PFSK-1 (cell line): ENCODE data around the gene MAP6.

Experiments used
- FOXP2 ChIP-seq: optimal IDR thresholded peaks from 2 replicates; pipeline ENCODE3; 2011; ENCODE audit warnings: borderline replicate concordance, control low read depth, inconsistent platforms; ENCODE audit not compliant: insufficient read depth; ENCODE audit errors: extremely low read length, extremely low read depth
- POLR2AphosphoS5 ChIP-seq: IDR thresholded peaks from 2 replicates; pipeline ENCODE4 v1.6.1; 2012; ENCODE audit warnings: low read depth, mild to moderate bottlenecking, control low read depth, low read length, moderate library complexity
- REST ChIP-seq, 2 experiments: IDR thresholded peaks; 2 replicates each; pipeline versions ENCODE4 v1.6.1 to v1.8.0; 2011 to 2012; ENCODE audit warnings: low read depth in 2 of 2, low read length in 2 of 2, control low read depth in 1 of 2, inconsistent platforms in 1 of 2, mild to moderate bottlenecking in 1 of 2, moderate library complexity in 1 of 2; ENCODE audit not compliant: insufficient read depth in 1 of 2
- SIN3A ChIP-seq: IDR thresholded peaks from 2 replicates; pipeline ENCODE4 v1.6.1; 2012; ENCODE audit warnings: mild to moderate bottlenecking, low read length, moderate library complexity, borderline replicate concordance; ENCODE audit not compliant: insufficient read depth
- TAF1 ChIP-seq: IDR thresholded peaks from 2 replicates; pipeline ENCODE4 v1.6.1; 2012; ENCODE audit warnings: low read length, control low read depth, borderline replicate concordance; ENCODE audit not compliant: insufficient read depth

MAP6 gene

DNA sequence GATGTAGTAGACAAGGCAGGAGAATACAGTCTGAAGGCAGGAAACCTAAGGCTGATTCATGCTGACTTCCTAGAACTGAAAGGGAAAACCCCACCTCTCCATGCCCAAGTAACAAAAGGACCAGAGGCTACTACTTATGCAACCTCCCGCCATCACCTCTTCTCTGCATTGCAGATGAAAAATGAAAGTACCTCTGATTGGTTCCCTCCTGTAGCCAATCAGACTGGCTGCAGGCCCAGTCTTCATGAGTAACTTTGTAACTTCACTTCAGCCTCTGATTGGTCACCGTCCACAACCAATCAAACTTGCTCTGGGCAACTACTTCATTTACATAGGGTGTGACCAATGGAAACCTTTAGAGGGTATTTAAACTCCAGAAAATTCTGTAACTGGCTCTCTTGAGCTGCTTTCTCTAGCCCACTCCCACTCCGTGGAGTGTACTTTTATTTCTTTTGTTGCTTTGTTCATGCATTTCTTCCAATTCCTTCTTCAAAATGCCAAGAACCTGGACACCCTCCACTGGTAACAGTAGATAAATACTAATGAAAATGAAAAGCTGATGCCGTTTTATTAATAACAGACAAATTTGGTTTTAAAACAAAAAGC, 5.2 kb upstream of the MAP6 start:
- TF ChIP-seq SIN3A (no peak), POLR2AphosphoS5 (no peak), FOXP2 (no peak), REST (IDR thresholded peaks at IDR 0.05; ENCODE audit: insufficient read depth in 1 of 2, low read depth in 2 of 2, low read length in 2 of 2) (no peak), TAF1 (no peak)

GRCh38 chr11:75667831-75668450, 897 bp downstream of the MAP6 start:
- TF ChIP-seq POLR2AphosphoS5 = no peak
- TF ChIP-seq FOXP2 = no peak
- TF ChIP-seq SIN3A = no peak
- no peak for TF ChIP-seq TAF1
- no peak for TF ChIP-seq REST (IDR thresholded peaks at IDR 0.05; ENCODE audit: insufficient read depth in 1 of 2, low read depth in 2 of 2, low read length in 2 of 2)

DNA sequence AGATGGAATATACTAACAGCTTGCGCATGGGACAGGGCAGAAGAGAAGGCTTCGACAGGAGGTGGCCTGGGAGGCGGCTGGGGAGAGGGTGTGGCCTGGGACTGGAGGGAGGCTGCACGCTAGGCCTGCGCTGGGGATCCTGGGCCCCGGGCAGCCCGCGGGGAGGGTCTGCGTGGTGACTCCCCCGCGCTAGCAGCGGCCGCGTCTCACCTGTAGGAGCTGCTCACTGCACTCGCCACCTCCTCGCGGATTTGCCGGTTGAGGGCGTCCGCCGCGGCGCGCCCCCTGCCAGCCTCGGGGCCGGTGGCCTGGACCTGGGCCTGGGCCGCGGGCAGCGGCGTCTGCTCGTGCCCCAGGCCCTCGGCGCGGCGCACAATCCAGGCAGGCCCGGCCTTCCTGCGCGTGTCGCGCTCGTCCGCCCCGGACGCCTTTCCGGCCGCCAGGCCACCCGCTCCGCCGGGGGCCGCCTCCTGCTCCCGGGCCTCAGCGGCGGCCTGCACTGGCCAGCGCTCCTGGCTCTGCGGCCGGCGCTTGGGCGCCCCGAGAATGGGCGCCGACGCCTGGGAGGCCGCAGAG, 1.5 kb downstream of the MAP6 start:
- TF ChIP-seq SIN3A = no peak
- TF ChIP-seq FOXP2 = no peak
- no peak for TF ChIP-seq POLR2AphosphoS5

- no peak for TF ChIP-seq SIN3A
- TF ChIP-seq FOXP2 = no peak
- TF ChIP-seq REST (IDR thresholded peaks at IDR 0.05; ENCODE audit: insufficient read depth in 1 of 2, low read depth in 2 of 2, low read length in 2 of 2) = no peak
- no peak for TF ChIP-seq POLR2AphosphoS5
- no peak for TF ChIP-seq TAF1
These were observed 2.8 kb downstream of the MAP6 start for GRCh38 chr11:75665990-75666389.

DNA sequence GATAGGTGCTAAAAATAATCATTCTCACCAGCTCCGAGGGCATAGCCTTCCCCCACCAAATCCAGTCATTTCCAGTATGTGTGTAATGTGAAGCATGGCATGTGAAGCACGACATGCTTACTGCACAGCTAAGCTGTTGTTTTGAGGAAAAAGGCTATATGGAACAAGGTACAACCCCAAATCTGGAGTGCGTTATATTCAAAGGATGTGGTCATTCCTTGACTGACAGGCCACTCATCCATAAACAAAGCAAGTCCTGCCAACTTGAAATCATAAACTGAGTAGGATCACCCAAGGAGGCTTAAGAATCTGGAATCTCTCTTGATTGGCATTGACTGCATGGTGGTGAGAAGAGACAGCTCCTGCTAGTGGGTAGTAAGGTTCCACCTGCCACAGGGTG, 3.7 kb downstream of the MAP6 start:
- TF ChIP-seq REST (IDR thresholded peaks at IDR 0.05; ENCODE audit: insufficient read depth in 1 of 2, low read depth in 2 of 2, low read length in 2 of 2) (no peak), POLR2AphosphoS5 (no peak), FOXP2 (no peak)
